Measurements from ENCODE around the gene DDX10. TPM values are rescaled to one million over a fixed set of nuclear protein-coding genes. Genes with fewer than 3 reads are reported as not detected.

The DDX10 gene
- total RNA-seq, 1 experiment from 2014 or later = 78.3 TPM

DNA sequence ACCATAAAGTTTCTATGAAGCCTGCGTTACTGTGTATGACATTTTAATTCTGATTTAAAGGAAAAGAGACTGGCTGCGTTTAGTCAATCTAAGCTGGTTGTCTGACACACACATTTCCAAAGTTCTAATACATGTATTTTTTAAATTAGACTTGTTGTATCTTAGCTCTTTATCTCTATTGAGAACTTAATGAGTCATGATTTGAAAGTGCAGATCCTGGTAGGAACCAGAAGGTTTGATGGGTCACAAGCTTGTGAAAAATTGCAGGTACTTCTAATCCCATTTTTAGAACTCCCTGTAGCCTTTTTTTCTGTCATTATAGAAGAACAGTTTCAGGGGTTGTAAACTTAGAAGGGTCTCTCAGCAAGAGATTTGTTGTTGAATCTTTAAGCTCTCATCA lies 210.3 kb downstream of the DDX10 start:
- Mint-ChIP-seq H3K9me3 (ENCODE audit: unreplicated experiment) (no peaks in the 10 kb centered on the region), H3K4me3 (ENCODE audit: unreplicated experiment) (no peak overlapping the region), H3K4me1 (ENCODE audit: low read depth, unreplicated experiment) (no peaks in the 10 kb centered on the region), H3K27ac (ENCODE audit: unreplicated experiment) (no peak overlapping the region), H3K36me3 (ENCODE audit: insufficient read depth, unreplicated experiment) (no peaks in the 10 kb centered on the region), H3K27me3 (ENCODE audit: insufficient read depth, unreplicated experiment) (no peaks in the 10 kb centered on the region)
- Histone ChIP-seq H3K9me3 (no peaks in the 10 kb centered on the region), H3K36me3 (ENCODE audit: control insufficient read depth, insufficient read depth, low read length) (no peaks in the 10 kb centered on the region), H3K27me3 (replicated peaks; ENCODE audit: control insufficient read depth, insufficient read depth, low read length) (no peaks in the 10 kb centered on the region), H3K4me1 (no peaks in the 10 kb centered on the region), H3K4me3 (ENCODE audit: low read depth, low read length) (no peak overlapping the region)
- ChIA-PET POLR2A (no interaction called here), CTCF (no interaction called here)
- BruUV-seq (replicated peaks) = no TSS peak
- TF ChIP-seq, protein P1, sequence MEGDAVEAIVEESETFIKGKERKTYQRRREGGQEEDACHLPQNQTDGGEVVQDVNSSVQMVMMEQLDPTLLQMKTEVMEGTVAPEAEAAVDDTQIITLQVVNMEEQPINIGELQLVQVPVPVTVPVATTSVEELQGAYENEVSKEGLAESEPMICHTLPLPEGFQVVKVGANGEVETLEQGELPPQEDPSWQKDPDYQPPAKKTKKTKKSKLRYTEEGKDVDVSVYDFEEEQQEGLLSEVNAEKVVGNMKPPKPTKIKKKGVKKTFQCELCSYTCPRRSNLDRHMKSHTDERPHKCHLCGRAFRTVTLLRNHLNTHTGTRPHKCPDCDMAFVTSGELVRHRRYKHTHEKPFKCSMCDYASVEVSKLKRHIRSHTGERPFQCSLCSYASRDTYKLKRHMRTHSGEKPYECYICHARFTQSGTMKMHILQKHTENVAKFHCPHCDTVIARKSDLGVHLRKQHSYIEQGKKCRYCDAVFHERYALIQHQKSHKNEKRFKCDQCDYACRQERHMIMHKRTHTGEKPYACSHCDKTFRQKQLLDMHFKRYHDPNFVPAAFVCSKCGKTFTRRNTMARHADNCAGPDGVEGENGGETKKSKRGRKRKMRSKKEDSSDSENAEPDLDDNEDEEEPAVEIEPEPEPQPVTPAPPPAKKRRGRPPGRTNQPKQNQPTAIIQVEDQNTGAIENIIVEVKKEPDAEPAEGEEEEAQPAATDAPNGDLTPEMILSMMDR (IDR thresholded peaks at IDR 0.05; ENCODE audit: insufficient read depth in 1 of 2, low read depth in 1 of 2, low read length in 1 of 2, severe bottlenecking in 1 of 2, unreplicated experiment in 1 of 2) = no peak
- intact Hi-C loops (cut with micrococcal nuclease; ENCODE audit: unreplicated experiment) = no loop called here
- no peak for DNase-seq

DNA sequence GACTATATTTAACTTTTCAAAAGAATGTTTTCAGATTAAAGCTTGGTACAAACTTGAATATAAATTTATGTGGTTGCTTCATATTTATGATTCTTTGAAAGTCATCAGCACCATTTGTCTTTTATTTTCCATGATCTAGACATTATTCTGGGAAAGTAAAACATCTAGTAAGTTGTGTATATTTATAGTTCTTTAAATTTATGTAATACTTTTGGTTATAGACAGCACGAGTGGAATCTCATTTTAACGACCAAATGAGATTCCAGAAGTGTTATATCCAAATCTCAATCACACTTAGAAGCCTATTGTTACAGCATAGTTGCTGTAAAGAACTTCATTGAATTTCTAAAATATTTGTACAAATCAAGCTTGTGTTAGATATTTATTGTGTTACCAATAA lies 212.3 kb downstream of the DDX10 start:
- H3K27me3 ChIP-seq (replicated peaks; ENCODE audit: control insufficient read depth, insufficient read depth, low read length) = no peaks in the 10 kb centered on the region
- Mint-ChIP-seq H3K27me3 (ENCODE audit: insufficient read depth, unreplicated experiment) (no peaks in the 10 kb centered on the region), H3K4me1 (ENCODE audit: low read depth, unreplicated experiment) (no peaks in the 10 kb centered on the region), H3K4me3 (ENCODE audit: unreplicated experiment) (no peak overlapping the region), H3K9me3 (ENCODE audit: unreplicated experiment) (no peaks in the 10 kb centered on the region), H3K27ac (ENCODE audit: unreplicated experiment) (no peak overlapping the region), H3K36me3 (ENCODE audit: insufficient read depth, unreplicated experiment) (no peaks in the 10 kb centered on the region)
- H3K4me3 ChIP-seq (ENCODE audit: low read depth, low read length) = no peak overlapping the region
- TF ChIP-seq, protein P1 (IDR thresholded peaks at IDR 0.05; ENCODE audit: insufficient read depth in 1 of 2, low read depth in 1 of 2, low read length in 1 of 2, severe bottlenecking in 1 of 2, unreplicated experiment in 1 of 2) = no peak
- no TSS peak for BruUV-seq (replicated peaks)
- POLR2A ChIA-PET = no interaction called here
- H3K4me1 ChIP-seq = no peaks in the 10 kb centered on the region
- no peak for DNase-seq
- H3K36me3 ChIP-seq (ENCODE audit: control insufficient read depth, insufficient read depth, low read length) = no peaks in the 10 kb centered on the region
- intact Hi-C loops (cut with micrococcal nuclease; ENCODE audit: unreplicated experiment) = no loop called here
- H3K9me3 ChIP-seq = no peaks in the 10 kb centered on the region
- CTCF ChIA-PET = no interaction called here

DNA sequence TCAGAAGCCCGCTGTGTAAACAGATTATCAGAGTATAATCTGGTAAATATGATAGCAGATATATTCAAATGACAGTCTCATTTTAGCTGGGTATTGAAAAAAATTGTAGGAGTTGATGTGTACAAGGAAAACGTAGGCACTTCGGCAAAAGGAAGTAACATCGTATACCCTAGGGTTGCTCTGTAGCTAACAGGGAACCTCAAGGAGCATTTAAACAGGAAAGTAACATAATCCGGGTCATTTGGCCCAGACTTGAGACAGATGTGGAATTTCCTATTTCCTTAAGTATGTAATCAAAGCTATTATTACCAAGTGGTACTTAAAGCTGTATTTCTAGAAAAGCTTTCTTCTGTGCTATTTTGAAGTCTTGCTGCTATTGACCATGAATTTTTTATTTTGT lies 215.6 kb downstream of the DDX10 start:
- no peaks in the 10 kb centered on the region for H3K4me1 Mint-ChIP-seq (ENCODE audit: low read depth, unreplicated experiment)
- H3K27me3 Mint-ChIP-seq (ENCODE audit: insufficient read depth, unreplicated experiment) = no peaks in the 10 kb centered on the region
- CTCF ChIA-PET = interaction anchor here (1.0 kb wide), 1 partner anchor 10 kb away, joined by 3 read pairs; no protein-coding TSS in a partner anchor
- DNase-seq = no peak
- no TSS peak for BruUV-seq (replicated peaks)
- H3K27me3 ChIP-seq (replicated peaks; ENCODE audit: control insufficient read depth, insufficient read depth, low read length) = no peaks in the 10 kb centered on the region
- intact Hi-C loops (cut with micrococcal nuclease; ENCODE audit: unreplicated experiment) = no loop called here
- no peaks in the 10 kb centered on the region for H3K36me3 ChIP-seq (ENCODE audit: control insufficient read depth, insufficient read depth, low read length)
- no peak overlapping the region for H3K27ac Mint-ChIP-seq (ENCODE audit: unreplicated experiment)
- H3K36me3 Mint-ChIP-seq (ENCODE audit: insufficient read depth, unreplicated experiment) = no peaks in the 10 kb centered on the region
- POLR2A ChIA-PET = no interaction called here
- H3K4me1 ChIP-seq = no peaks in the 10 kb centered on the region
- no peak overlapping the region for H3K4me3 Mint-ChIP-seq (ENCODE audit: unreplicated experiment)
- H3K9me3 Mint-ChIP-seq (ENCODE audit: unreplicated experiment) = no peaks in the 10 kb centered on the region
- TF ChIP-seq, protein P1 (IDR thresholded peaks at IDR 0.05; ENCODE audit: insufficient read depth in 1 of 2, low read depth in 1 of 2, low read length in 1 of 2, severe bottlenecking in 1 of 2, unreplicated experiment in 1 of 2) = no peak
- no peak overlapping the region for H3K4me3 ChIP-seq (ENCODE audit: low read depth, low read length)
- H3K9me3 ChIP-seq = no peaks in the 10 kb centered on the region

Data from Caco-2 (cell line).